CD14-positive monocyte (primary cell): Measurements from ENCODE around the gene PEX26. TPM values are rescaled to one million over a fixed set of nuclear protein-coding genes. Genes with fewer than 3 reads are reported as not detected.

ENCODE experiments used
- DNase-seq, 3 donors: peaks; one replicate each; pipeline ENCODE4 v3.0.0-alpha.2; 2011 to 2022
- H2AFZ ChIP-seq: 2 replicates; pipeline ENCODE4 v1.6.0; 2012; ENCODE audit warnings: mild to moderate bottlenecking, low read depth, low read length, inconsistent platforms; ENCODE audit not compliant: insufficient read depth, poor library complexity, severe bottlenecking
- H3K27ac ChIP-seq, 2 donors: 1 replicate in 1 of 2; 2 replicates in 1 of 2; pipeline ENCODE4 v1.5.1; 2012 to 2013; ENCODE audit warnings: low read length in 2 of 2, control low read depth in 1 of 2, inconsistent platforms in 1 of 2, low read depth in 1 of 2, mild to moderate bottlenecking in 1 of 2
- H3K27me3 ChIP-seq, 2 donors: one replicate each; pipeline versions ENCODE4 v1.6.0 to v1.6.1; 2011 to 2013; ENCODE audit warnings: low read length in 2 of 2; ENCODE audit not compliant: control insufficient read depth in 2 of 2, insufficient read depth in 2 of 2
- H3K36me3 ChIP-seq, 2 donors: replicated peaks in 1 of 2; 1 replicate in 1 of 2; 2 replicates in 1 of 2; pipeline versions ENCODE4 v1.5.1 to v1.6.1; 2012 to 2013; ENCODE audit warnings: low read length in 2 of 2, control low read depth in 1 of 2, inconsistent platforms in 1 of 2, mild to moderate bottlenecking in 1 of 2; ENCODE audit not compliant: insufficient read depth in 2 of 2, control insufficient read depth in 1 of 2
- H3K4me1 ChIP-seq, 2 donors: 1 replicate in 1 of 2; 2 replicates in 1 of 2; pipeline versions ENCODE4 v1.5.1 to v1.6.1; 2012 to 2013; ENCODE audit warnings: low read length in 2 of 2, control low read depth in 1 of 2, inconsistent platforms in 1 of 2, mild to moderate bottlenecking in 1 of 2, moderate library complexity in 1 of 2; ENCODE audit not compliant: insufficient read depth in 2 of 2, control insufficient read depth in 1 of 2
- H3K4me2 ChIP-seq: replicated peaks from 2 replicates; pipeline ENCODE3; 2012; ENCODE audit warnings: low read length, moderate library complexity, mild to moderate bottlenecking; ENCODE audit not compliant: poor library complexity, severe bottlenecking; ENCODE audit errors: extremely low read depth
- H3K4me3 ChIP-seq, 3 experiments: fragments of 200-600 bp in 1 of 3; sonication (generic) in 1 of 3; replicated peaks in 1 of 3; 1 replicate in 2 of 3; 2 replicates in 1 of 3; pipeline ENCODE4 v1.5.1; 2011 to 2013; ENCODE audit warnings: low read length in 3 of 3, mild to moderate bottlenecking in 3 of 3, control low read depth in 2 of 3, low read depth in 2 of 3, inconsistent platforms in 1 of 3, moderate library complexity in 1 of 3
- H3K79me2 ChIP-seq: 2 replicates; pipeline ENCODE4 v1.6.0; 2012; ENCODE audit warnings: mild to moderate bottlenecking, control low read depth, inconsistent platforms, low read length, moderate library complexity; ENCODE audit not compliant: insufficient read depth
- H3K9ac ChIP-seq: 2 replicates; pipeline ENCODE4 v1.6.0; 2017; ENCODE audit warnings: low read length, mild to moderate bottlenecking; ENCODE audit not compliant: insufficient read depth, poor library complexity, severe bottlenecking
- H3K9me3 ChIP-seq, 2 donors: replicated peaks in 1 of 2; 1 replicate in 1 of 2; 2 replicates in 1 of 2; pipeline versions ENCODE4 v1.5.1 to v1.6.1; 2012 to 2013; ENCODE audit warnings: low read length in 2 of 2, control low read depth in 1 of 2; ENCODE audit not compliant: control insufficient read depth in 1 of 2, insufficient read depth in 1 of 2
- H4K20me1 ChIP-seq: 2 replicates; pipeline ENCODE4 v1.6.0; 2012; ENCODE audit warnings: mild to moderate bottlenecking, low read length, control low read depth, moderate library complexity; ENCODE audit not compliant: insufficient read depth
- H3K27ac Mint-ChIP-seq, 7 donors: one replicate each; pipeline ENCODE4 v1.8.0; 2020; ENCODE audit warnings: mild to moderate bottlenecking in 7 of 7, mixed read lengths in 7 of 7, moderate library complexity in 6 of 7, inconsistent platforms in 2 of 7
- H3K27me3 Mint-ChIP-seq, 3 donors: one replicate each; pipeline ENCODE4 v1.8.0; 2021 to 2022; ENCODE audit warnings: low read depth in 3 of 3, mild to moderate bottlenecking in 3 of 3, mixed read lengths in 3 of 3, moderate library complexity in 3 of 3, inconsistent platforms in 1 of 3
- H3K36me3 Mint-ChIP-seq, 2 donors: one replicate each; pipeline ENCODE4 v1.8.0; 2020; ENCODE audit warnings: mixed read lengths in 2 of 2, inconsistent platforms in 1 of 2, mild to moderate bottlenecking in 1 of 2
- H3K4me1 Mint-ChIP-seq: one replicate; pipeline ENCODE4 v1.8.0; 2020; ENCODE audit warnings: mild to moderate bottlenecking, mixed read lengths
- H3K4me3 Mint-ChIP-seq, 2 donors: one replicate each; pipeline ENCODE4 v1.8.0; 2020; ENCODE audit warnings: mild to moderate bottlenecking in 2 of 2, mixed read lengths in 2 of 2, moderate library complexity in 1 of 2
- H3K9me3 Mint-ChIP-seq, 7 donors: one replicate each; pipeline ENCODE4 v1.8.0; 2020 to 2022; ENCODE audit warnings: mixed read lengths in 7 of 7, mild to moderate bottlenecking in 6 of 7, moderate library complexity in 6 of 7, inconsistent platforms in 2 of 7
- WGBS: methylation state at CpG from one replicate; pipeline ENCODE4 v1.1.5; 2013; ENCODE audit warnings: missing lambda C conversion rate; ENCODE audit not compliant: insufficient coverage; 5-methylcytosine and 5-hydroxymethylcytosine counted together
- intact Hi-C, 2 donors: fragments of 100-400 bp; cut with micrococcal nuclease; formaldehyde crosslinking; loops; one replicate each; pipeline versions ENCODE4 v1.15.0 to v1.15.1; 2023
- polyA plus RNA-seq, 3 donors: library from polyadenylated mRNA; depleted of rRNA in 1 of 3; unstranded in 2 of 3; stranded (reverse) in 1 of 3; fragments of 300-500 nt in 2 of 3; fragments of >200 nt in 1 of 3; fragmentation: Illumina TruSeq in 2 of 3; gene quantifications; 1 replicate in 2 of 3; 2 replicates in 1 of 3; pipeline ENCODE4 v1.2.3, GENCODE V29; 2012 to 2021
- TF ChIP-seq, protein P1 (sequence below): fragments of 200-600 bp; IDR thresholded peaks from one replicate; pipeline ENCODE4 v1.8.0; 2022; ENCODE audit warnings: antibody characterized with exemption, mild to moderate bottlenecking

Gene PEX26
- polyA plus RNA-seq, 3 donors, result 3.4 to 8.6 (median 3.7) TPM

DNA sequence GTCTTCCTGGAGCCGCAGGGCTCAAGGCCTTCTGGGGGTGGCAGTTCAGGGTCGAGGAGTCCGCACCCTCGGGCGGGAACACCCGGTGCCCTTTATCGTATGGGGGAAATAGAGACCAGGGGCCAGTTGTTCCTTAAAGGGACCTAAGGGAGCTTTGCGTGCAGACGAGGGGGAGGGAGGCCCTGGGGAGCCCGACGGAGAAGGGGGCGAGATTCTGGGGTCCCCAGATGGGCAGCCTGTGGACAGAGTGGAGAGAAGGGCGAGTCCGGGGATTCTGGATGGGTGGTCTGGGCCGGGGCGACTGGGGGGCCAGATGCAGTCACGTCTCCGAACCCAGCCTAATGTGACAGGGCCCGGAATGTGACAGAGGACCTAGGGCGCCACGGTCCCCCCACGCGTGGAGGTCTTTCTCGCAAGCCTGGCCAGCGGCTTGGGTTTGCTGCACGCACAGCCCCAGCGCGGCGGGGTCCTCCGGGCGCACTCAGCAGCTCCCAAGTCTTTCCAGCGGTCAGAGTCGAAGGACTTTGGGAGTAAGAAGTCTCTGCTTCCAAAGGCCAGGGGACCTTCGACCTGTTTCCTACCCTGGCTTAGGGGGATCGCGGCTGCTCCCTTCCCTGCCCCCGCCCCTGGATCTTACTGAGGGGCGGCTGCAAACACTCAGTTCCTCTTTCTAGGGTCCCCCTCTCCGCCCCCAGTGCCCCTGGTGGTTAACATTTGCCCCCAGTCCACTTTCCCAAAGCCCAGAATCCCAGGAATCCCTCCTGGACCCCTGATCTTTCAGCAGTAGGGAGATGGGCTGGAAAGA lies 33.4 kb downstream of the PEX26 start:
- Histone ChIP-seq H3K4me2 (peak overlapping the region; percentile 19), H3K36me3 (no peaks in the 10 kb centered on the region), H4K20me1 (peaks cover 13% of the 10 kb centered on the region), H3K9me3 (peaks cover 5 to 15% of the 10 kb centered on the region in 2 donors), H3K27me3 (peaks cover 51 to 74% of the 10 kb centered on the region in 2 donors), H3K79me2 (no peaks in the 10 kb centered on the region), H3K27ac (no peak overlapping the region), H3K4me1 (peaks cover 13 to 26% of the 10 kb centered on the region in 2 donors), H3K4me3 (no peak overlapping the region), H2AFZ (no peak overlapping the region), H3K9ac (no peak overlapping the region)
- Mint-ChIP-seq H3K27me3 (peaks cover 81 to 87% (median 81%) of the 10 kb centered on the region in 3 donors), H3K27ac (no peak overlapping the region), H3K36me3 (peaks cover 0 to 4% of the 10 kb centered on the region in 2 donors), H3K9me3 (peaks cover 3 to 21% (median 16%) of the 10 kb centered on the region in 7 donors), H3K4me1 (peaks cover 31% of the 10 kb centered on the region), H3K4me3 (peak overlapping the region in 1 of 2 donors; percentile 75)
- intact Hi-C loops, result no loop called here
- TF ChIP-seq, protein P1, sequence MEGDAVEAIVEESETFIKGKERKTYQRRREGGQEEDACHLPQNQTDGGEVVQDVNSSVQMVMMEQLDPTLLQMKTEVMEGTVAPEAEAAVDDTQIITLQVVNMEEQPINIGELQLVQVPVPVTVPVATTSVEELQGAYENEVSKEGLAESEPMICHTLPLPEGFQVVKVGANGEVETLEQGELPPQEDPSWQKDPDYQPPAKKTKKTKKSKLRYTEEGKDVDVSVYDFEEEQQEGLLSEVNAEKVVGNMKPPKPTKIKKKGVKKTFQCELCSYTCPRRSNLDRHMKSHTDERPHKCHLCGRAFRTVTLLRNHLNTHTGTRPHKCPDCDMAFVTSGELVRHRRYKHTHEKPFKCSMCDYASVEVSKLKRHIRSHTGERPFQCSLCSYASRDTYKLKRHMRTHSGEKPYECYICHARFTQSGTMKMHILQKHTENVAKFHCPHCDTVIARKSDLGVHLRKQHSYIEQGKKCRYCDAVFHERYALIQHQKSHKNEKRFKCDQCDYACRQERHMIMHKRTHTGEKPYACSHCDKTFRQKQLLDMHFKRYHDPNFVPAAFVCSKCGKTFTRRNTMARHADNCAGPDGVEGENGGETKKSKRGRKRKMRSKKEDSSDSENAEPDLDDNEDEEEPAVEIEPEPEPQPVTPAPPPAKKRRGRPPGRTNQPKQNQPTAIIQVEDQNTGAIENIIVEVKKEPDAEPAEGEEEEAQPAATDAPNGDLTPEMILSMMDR, result no peak
- WGBS, result 24% methylated on average over 37 of the region's 39 CpGs
- no peak for DNase-seq

DNA sequence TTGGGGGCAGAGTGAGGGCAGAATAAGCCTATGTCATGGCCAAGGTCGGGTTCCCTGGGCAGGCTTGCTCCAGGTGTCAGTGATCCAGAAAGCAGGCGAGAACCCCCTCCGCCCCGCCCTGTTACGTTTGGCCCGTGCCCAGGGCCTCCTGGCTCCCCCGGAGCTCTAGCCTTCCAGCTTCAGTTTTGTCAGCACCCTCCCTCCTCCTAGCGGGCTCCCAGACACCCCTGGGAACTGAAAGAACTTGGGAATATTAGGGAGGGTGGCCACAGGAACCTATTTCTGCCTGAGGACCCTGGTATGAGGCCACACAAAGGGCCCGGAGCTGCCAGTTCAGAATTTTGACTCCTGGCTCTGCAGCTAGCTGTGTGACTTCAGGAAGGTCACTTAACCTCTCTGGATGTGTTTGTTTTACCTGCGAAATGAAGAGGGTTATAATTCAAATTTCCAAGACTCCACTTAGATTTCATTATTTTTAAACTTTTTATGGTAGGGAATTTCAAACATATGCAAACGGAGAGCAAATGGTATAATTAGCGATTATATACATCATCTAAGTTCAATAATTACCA lies 34.1 kb downstream of the PEX26 start:
- no peak for DNase-seq
- no peak overlapping the region for H2AFZ ChIP-seq
- H3K4me3 ChIP-seq, result no peak overlapping the region
- TF ChIP-seq, protein P1, result no peak
- peaks cover 13 to 26% of the 10 kb centered on the region in 2 donors for H3K4me1 ChIP-seq
- Mint-ChIP-seq H3K36me3 (peaks cover 0 to 4% of the 10 kb centered on the region in 2 donors), H3K4me3 (peak overlapping the region in 1 of 2 donors; percentile 75), H3K4me1 (peaks cover 33% of the 10 kb centered on the region), H3K27me3 (peaks cover 79 to 90% (median 82%) of the 10 kb centered on the region in 3 donors), H3K27ac (no peak overlapping the region), H3K9me3 (peaks cover 0 to 14% (median 11%) of the 10 kb centered on the region in 7 donors)
- H4K20me1 ChIP-seq, result peaks cover 13% of the 10 kb centered on the region
- 67% methylated on average over 2 of the region's 12 CpGs for WGBS
- H3K27ac ChIP-seq, result no peak overlapping the region
- no peaks in the 10 kb centered on the region for H3K36me3 ChIP-seq
- intact Hi-C loops, result no loop called here
- no peak overlapping the region for H3K9ac ChIP-seq
- no peak overlapping the region for H3K4me2 ChIP-seq
- peaks cover 0 to 14% of the 10 kb centered on the region in 2 donors for H3K9me3 ChIP-seq
- no peaks in the 10 kb centered on the region for H3K79me2 ChIP-seq
- H3K27me3 ChIP-seq, result peaks cover 51 to 81% of the 10 kb centered on the region in 2 donors
